Activated CD8-positive, alpha-beta T cell treated with anti-CD3 and anti-CD28 coated beads for 36 hours (primary cell): ENCODE results near the gene PDK2. TPM values are rescaled to one million over a fixed set of nuclear protein-coding genes. Genes with fewer than 3 reads are reported as not detected.

Experiments used
- ATAC-seq: fragments of 200-7000 bp; cut with Tn5 transposase; one replicate; pipeline ENCODE4 v1.10.0; 2021; ENCODE audit warnings: mild to moderate bottlenecking, moderate library complexity
- CTCF ChIA-PET: fragments of 350-600 bp; sonication (Branson Sonifier 250); formaldehyde crosslinking; loops from one replicate; lab custom pipeline; 2021; ENCODE audit warnings: antibody characterized with exemption; lab: Charles Lee
- POLR2A ChIA-PET: fragments of 350-600 bp; sonication (Branson Sonifier 250); formaldehyde crosslinking; loops from one replicate; lab custom pipeline; 2021; ENCODE audit warnings: antibody characterized with exemption; lab: Charles Lee
- DNase-seq: peaks from one replicate; pipeline ENCODE4 v3.0.0-alpha.2; 2020
- H3K27ac Mint-ChIP-seq: one replicate; pipeline ENCODE4 v1.8.0; 2021; ENCODE audit warnings: mild to moderate bottlenecking, mixed read lengths
- H3K27me3 Mint-ChIP-seq: one replicate; pipeline ENCODE4 v1.8.0; 2021; ENCODE audit warnings: mixed read lengths
- H3K36me3 Mint-ChIP-seq: one replicate; pipeline ENCODE4 v1.8.0; 2021; ENCODE audit warnings: low read depth, mixed read lengths
- H3K4me1 Mint-ChIP-seq: one replicate; pipeline ENCODE4 v1.8.0; 2021; ENCODE audit warnings: low read depth, mixed read lengths
- H3K4me3 Mint-ChIP-seq: one replicate; pipeline ENCODE4 v1.8.0; 2021; ENCODE audit warnings: mild to moderate bottlenecking, moderate library complexity, mixed read lengths
- H3K9me3 Mint-ChIP-seq: one replicate; pipeline ENCODE4 v1.8.0; 2021; ENCODE audit warnings: mixed read lengths
- intact Hi-C: fragments of 100-400 bp; cut with micrococcal nuclease; formaldehyde crosslinking; loops from one replicate; pipeline ENCODE4 v1.10.0; 2022
- total RNA-seq, 2 experiments: library from RNA; stranded (reverse); gene quantifications; one replicate each; pipeline ENCODE4 v1.2.3, GENCODE V29; 2021
- TF ChIP-seq, protein P1 (sequence below): fragments of 200-600 bp; IDR thresholded peaks from one replicate; pipeline ENCODE4 v1.8.0; 2022; ENCODE audit warnings: antibody characterized with exemption, mild to moderate bottlenecking

PDK2 gene
- total RNA-seq, 2 experiments from 2014 or later = 6.0 to 7.7 TPM

DNA sequence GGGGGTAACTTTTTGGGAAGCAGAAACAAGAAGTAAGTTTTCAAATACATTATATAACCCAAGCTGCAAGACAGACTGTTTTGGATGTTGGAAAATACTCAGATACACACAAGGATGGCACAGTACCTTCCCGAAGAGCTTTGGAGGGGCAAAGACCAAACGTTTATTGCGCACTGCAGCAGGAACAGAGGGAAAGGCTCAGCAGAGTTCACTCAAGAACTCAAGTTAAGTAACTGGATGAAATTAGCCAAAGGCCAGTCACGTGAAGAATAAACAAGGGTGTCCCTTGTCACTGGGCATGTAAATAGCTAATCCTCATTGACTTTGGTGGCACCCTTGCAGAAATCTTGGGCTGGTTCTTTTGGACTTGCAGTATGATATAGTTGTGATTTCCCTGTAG, 2.8 kb downstream of the PDK2 start:
- no peak for ATAC-seq

DNA sequence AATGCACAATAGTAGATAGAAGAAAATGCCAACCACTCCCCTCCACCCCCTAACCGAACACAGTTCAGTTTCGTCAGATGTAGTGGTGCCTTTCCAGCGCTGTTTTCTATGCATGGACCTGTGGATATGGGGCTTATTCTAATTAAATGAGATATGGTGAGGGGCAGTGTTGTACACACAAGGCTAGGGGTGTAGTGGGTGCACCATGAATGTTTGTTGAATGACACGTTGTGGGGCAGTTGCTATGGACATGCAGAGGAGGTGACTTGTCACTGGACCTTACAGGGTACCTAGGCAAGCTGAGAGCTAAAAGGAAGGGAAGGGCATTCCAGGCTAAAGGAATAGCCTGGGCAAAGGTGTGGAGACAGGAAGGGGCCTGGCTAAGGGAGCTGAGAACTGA, 3.4 kb downstream of the PDK2 start:
- Mint-ChIP-seq H3K9me3 (no peaks in the 10 kb centered on the region), H3K36me3 (no peaks in the 10 kb centered on the region), H3K27ac (no peak overlapping the region), H3K4me3 (no peak overlapping the region), H3K27me3 (no peaks in the 10 kb centered on the region), H3K4me1 (peaks cover 33% of the 10 kb centered on the region)
- ATAC-seq (no peak), DNase-seq (no peak)
- ChIA-PET POLR2A (interaction anchor here (1.0 kb wide), 1 partner anchor 42 kb away, joined by 3 read pairs; the partner anchor contains the start of gene ITGA3), CTCF (interaction anchor here (1.0 to 3.8 kb wide), 5 partner anchors 11 to 199 kb away, joined by 3 to 19 read pairs (median 6); no protein-coding TSS in a partner anchor)
- TF ChIP-seq, protein P1, sequence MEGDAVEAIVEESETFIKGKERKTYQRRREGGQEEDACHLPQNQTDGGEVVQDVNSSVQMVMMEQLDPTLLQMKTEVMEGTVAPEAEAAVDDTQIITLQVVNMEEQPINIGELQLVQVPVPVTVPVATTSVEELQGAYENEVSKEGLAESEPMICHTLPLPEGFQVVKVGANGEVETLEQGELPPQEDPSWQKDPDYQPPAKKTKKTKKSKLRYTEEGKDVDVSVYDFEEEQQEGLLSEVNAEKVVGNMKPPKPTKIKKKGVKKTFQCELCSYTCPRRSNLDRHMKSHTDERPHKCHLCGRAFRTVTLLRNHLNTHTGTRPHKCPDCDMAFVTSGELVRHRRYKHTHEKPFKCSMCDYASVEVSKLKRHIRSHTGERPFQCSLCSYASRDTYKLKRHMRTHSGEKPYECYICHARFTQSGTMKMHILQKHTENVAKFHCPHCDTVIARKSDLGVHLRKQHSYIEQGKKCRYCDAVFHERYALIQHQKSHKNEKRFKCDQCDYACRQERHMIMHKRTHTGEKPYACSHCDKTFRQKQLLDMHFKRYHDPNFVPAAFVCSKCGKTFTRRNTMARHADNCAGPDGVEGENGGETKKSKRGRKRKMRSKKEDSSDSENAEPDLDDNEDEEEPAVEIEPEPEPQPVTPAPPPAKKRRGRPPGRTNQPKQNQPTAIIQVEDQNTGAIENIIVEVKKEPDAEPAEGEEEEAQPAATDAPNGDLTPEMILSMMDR = no peak
- intact Hi-C loops = no loop called here

More for the DNA sequence above, 2.8 kb downstream of the PDK2 start:
- Mint-ChIP-seq H3K36me3 (no peaks in the 10 kb centered on the region), H3K27me3 (no peaks in the 10 kb centered on the region), H3K9me3 (no peaks in the 10 kb centered on the region), H3K27ac (no peak overlapping the region), H3K4me1 (peaks cover 33% of the 10 kb centered on the region), H3K4me3 (no peak overlapping the region)
- ChIA-PET CTCF (interaction anchor here (0.9 to 3.8 kb wide), 6 partner anchors 10 to 199 kb away, joined by 3 to 19 read pairs (median 6); no protein-coding TSS in a partner anchor), POLR2A (interaction anchor here (1.3 kb wide), 1 partner anchor 14 kb away, joined by 3 read pairs; no protein-coding TSS in a partner anchor)
- DNase-seq = no peak
- TF ChIP-seq, protein P1 = no peak
- intact Hi-C loops = no loop called here

DNA sequence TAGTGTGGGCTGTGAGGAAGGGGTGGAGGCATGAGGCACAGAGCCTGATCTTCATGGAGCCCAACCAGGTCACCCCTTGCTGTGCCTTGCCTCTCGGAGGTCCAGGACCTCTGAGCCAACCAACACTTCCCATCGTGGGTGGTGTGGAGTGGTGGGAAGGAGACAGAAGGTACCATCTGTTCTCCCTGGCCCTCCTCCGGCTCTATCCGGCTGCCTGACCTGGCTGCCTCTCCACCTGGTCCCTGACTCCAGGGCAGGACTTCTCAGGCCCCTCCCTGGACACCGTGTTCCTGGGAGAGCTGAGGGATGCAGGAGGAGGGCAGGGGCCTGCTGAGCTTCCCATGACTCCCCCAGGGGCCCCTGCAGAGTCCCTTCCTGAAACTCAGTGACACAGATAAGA, 3.9 kb downstream of the PDK2 start:
- TF ChIP-seq, protein P1 = no peak
- H3K4me3 Mint-ChIP-seq = no peak overlapping the region
- H3K36me3 Mint-ChIP-seq = no peaks in the 10 kb centered on the region
- DNase-seq = no peak
- ATAC-seq = no peak
- ChIA-PET POLR2A (interaction anchor here (1.0 kb wide), 1 partner anchor 43 kb away, joined by 3 read pairs; the partner anchor contains the start of gene ITGA3), CTCF (interaction anchor here (1.0 to 3.8 kb wide), 4 partner anchors 12 to 53 kb away, joined by 3 to 19 read pairs (median 8); no protein-coding TSS in a partner anchor)
- no peak overlapping the region for H3K27ac Mint-ChIP-seq
- H3K9me3 Mint-ChIP-seq = no peaks in the 10 kb centered on the region
- peaks cover 33% of the 10 kb centered on the region for H3K4me1 Mint-ChIP-seq
- intact Hi-C loops = no loop called here
- H3K27me3 Mint-ChIP-seq = no peaks in the 10 kb centered on the region

DNA sequence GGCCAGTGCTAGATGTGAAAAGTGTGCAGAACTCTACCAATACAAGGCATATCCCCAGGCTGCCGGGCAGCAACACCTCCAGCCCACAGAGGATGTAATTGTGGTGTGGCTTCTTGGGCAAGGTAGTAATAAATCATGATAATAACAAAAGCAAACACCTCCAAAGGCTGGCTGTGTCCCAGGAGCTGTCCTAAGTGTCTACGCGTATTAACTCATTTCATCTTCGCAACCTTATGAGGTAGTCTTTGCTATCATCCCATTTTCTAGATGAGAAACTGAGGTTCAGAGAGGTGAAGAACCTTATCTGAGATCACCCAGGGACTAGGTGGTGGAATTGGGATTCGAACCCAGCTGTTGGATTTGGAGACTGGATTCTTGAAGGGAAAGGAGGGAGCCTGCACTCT, 5.3 kb downstream of the PDK2 start:
- POLR2A ChIA-PET = interaction anchor here (1.0 kb wide), 1 partner anchor 13 kb away, joined by 3 read pairs; no protein-coding TSS in a partner anchor
- H3K9me3 Mint-ChIP-seq = no peaks in the 10 kb centered on the region

DNA sequence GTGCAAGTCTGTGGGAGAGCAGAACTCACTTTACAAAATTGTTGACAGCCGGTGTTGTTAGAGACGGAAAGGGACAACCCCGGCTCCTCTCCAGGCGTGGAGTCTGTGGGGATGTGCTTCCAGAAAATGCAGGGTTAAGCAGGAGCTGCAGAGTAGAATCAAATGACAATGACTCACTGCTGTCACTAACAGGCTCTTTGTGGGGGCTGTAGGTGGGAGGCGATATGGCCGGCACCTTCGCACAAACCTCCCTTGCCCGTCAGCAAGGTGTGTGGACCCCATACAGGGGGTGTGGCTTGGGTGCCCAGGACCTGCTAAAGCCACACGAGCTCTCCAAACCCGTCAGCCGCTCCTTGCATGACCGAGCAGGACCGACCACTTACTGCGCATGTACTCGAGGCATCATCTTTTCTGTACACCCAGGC, 5.8 kb downstream of the PDK2 start:
- ChIA-PET POLR2A (no interaction called here), CTCF (interaction anchor here (1.6 to 2.2 kb wide), 2 partner anchors 14 to 16 kb away, joined by 5 to 6 read pairs; no protein-coding TSS in a partner anchor)
- intact Hi-C loops = no loop called here
- Mint-ChIP-seq H3K27ac (no peak overlapping the region), H3K4me1 (peaks cover 18% of the 10 kb centered on the region), H3K4me3 (no peak overlapping the region), H3K9me3 (no peaks in the 10 kb centered on the region), H3K36me3 (no peaks in the 10 kb centered on the region), H3K27me3 (no peaks in the 10 kb centered on the region)
- DNase-seq (no peak), ATAC-seq (no peak)
- TF ChIP-seq, protein P1 = no peak

More for the DNA sequence above, 5.3 kb downstream of the PDK2 start:
- peaks cover 22% of the 10 kb centered on the region for H3K4me1 Mint-ChIP-seq
- H3K4me3 Mint-ChIP-seq = no peak overlapping the region
- CTCF ChIA-PET = interaction anchor here (1.6 to 2.2 kb wide), 3 partner anchors 13 to 17 kb away, joined by 5 to 10 read pairs (median 6); no protein-coding TSS in a partner anchor
- TF ChIP-seq, protein P1 = no peak
- no peak overlapping the region for H3K27ac Mint-ChIP-seq
- H3K27me3 Mint-ChIP-seq = no peaks in the 10 kb centered on the region
- intact Hi-C loops = no loop called here
- DNase-seq = no peak
- ATAC-seq = no peak
- no peaks in the 10 kb centered on the region for H3K36me3 Mint-ChIP-seq
